GM12872 (cell line): ENCODE data around the gene LRP6.

Experiments used
- TF ChIP-seq, protein P1 (sequence below): IDR thresholded peaks from 3 replicates; pipeline ENCODE4 v1.5.1; 2011; ENCODE audit warnings: low read depth, mild to moderate bottlenecking, low read length, moderate library complexity; ENCODE audit not compliant: insufficient read depth

The LRP6 gene

DNA sequence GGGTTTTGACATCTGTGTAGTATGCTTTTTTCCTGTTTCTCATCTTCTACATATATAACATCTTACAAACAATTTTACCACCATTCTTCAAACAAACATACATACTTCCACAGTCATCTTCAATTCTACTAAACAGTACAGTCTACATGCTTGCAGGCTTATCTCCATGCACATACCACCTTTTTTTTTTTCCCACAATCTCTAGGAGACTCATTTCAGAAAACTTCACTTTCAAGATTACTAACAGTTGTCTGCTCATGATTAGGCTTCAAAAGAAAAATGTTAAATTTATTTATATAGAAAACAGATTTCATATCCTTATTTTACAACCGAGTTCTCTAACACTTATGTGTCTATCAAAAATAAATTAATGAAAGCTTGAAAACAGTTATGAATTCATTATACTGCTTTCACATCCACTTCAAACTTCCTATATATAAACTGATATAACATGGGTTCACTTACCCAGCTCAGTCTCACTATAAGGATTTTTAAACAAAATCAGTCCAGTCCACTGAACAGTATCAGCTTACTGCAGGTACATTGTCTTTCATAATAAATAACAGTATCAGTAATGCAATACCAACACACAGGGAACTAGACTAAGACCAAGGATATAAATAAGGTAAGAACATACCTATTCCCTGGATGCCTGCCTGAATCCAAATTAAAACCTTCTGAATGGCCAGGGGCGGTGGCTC, 42.5 kb downstream of the LRP6 start:
- TF ChIP-seq, protein P1, sequence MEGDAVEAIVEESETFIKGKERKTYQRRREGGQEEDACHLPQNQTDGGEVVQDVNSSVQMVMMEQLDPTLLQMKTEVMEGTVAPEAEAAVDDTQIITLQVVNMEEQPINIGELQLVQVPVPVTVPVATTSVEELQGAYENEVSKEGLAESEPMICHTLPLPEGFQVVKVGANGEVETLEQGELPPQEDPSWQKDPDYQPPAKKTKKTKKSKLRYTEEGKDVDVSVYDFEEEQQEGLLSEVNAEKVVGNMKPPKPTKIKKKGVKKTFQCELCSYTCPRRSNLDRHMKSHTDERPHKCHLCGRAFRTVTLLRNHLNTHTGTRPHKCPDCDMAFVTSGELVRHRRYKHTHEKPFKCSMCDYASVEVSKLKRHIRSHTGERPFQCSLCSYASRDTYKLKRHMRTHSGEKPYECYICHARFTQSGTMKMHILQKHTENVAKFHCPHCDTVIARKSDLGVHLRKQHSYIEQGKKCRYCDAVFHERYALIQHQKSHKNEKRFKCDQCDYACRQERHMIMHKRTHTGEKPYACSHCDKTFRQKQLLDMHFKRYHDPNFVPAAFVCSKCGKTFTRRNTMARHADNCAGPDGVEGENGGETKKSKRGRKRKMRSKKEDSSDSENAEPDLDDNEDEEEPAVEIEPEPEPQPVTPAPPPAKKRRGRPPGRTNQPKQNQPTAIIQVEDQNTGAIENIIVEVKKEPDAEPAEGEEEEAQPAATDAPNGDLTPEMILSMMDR, result no peak

DNA sequence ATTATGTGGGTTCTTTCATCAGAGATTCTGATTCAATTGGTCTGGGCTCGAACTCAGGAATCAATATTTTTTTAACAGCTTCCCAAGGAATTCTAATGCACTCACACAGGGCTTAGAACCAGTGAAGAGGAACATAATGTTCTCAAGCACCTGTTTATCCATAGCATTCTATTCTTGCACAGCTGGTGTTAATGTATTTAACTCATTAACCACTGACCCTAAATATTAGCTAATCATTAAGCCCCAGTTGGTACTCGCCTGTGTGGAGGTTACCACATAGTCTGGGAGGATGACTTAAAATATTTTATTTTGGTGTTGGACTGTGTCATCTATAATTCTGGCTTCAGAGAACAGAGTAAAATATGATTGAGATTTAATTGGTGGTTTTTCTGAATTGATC, 45.3 kb downstream of the LRP6 start:
- TF ChIP-seq, protein P1, result no peak

DNA sequence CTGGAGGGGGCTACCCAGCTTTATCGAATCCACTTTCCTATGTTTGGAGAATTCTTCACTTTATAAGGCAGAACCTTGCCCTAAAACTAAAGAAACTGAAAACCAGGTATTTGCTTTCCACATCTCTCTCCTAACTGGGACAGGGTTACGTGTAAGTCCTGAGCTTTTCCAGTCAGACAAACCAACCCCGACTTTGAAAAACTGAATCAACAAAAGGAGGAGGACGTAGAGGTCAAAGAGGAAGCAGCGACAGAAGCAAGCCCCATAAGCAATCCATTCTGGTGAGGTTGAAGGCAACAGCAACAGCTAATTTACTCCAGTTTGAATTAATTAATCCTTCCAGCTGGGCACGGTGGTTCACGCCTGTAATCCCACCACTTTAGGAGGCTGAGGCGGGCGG, 47.2 kb downstream of the LRP6 start:
- TF ChIP-seq, protein P1, result no peak

DNA sequence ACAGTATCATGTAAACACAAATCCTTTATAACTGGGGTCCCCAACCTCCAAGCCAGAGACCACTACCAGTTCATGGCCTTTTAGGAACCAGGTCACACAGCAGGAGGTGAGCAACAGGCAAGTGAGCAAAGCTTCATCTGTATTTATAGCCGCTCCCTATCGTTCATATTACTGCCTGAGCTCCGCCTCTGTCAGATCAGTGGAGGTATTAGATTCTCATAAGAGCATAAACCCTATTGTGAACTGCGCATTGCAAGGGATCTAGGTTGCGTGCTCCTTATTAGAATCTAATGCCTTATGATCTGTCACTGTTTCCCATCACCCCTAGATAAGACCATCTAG, 49.9 kb downstream of the LRP6 start:
- TF ChIP-seq, protein P1, result no peak

DNA sequence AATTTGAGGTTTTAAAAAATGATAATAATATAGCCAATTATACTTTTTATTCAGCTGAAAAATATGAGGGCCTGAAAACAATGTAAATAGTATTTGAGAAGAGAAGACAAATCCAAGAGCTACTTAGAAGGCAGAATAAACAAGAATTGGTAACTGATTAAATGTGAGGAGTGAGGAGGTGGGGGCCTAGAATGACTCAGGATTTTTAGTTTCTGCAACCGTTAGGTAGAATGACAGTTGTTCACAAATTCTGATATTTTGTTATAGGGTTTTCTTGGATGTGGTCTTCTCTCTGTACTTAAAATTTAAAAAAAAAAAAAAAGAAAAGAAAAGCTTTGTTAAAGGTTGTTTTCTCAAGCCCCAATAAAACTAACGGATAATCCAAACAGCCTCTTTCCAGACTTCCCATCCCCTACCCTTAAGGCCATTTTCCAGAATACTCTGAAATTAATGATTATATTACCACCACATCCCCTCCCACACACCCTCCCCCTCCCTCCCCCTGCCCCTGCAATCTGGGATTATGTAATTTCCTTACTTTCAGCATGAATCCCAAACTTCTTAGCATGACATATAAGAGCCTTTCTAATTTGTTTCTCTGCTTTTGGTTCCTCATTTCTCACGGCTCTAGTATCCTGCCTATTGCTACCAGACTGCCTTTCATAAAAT, 50.4 kb downstream of the LRP6 start:
- TF ChIP-seq, protein P1, result no peak

DNA sequence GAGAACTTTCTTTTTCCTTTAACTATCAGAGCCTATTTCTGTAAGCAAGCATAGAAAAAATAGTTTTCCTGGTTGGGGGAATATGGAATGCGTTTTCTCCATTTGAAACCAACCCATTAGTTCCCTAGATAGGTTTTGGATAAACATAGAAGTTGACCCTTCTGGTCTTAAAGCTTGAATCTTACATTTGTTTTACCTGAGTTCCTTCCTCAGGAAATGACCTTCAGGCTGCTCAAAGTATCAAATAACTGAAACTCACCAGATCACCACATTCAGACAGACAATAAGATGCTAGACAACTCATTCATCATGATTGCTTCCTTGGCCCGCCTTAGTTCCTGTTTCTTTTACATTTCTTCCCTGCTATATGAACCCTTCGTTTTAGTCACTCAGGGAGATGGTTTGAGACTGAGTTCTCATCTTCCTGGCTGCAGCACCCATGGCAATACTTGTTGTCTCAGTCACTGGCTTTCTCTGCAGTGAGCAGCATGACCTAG, 52.2 kb downstream of the LRP6 start:
- TF ChIP-seq, protein P1, result no peak

DNA sequence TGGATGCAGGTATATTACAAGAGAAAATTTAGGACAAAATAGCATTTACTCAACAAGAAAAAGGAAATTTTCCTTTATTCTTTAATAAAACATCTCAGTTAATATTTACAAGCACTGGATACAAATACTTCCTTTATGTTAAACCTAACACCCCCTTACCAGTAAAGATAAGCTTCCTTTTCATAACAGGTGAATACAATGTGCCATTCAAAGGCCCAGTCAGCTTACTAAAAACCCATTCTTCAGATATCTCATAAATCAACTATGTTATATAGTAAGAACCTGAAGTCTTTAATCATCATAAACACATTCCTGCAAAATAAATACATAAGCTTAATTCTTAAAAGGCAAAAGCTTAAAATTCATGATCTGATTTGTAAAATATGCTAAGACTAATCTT, 52.6 kb downstream of the LRP6 start:
- TF ChIP-seq, protein P1, result no peak
